Skeletal muscle satellite cell (primary cell): Measurements from ENCODE around the gene IL1RL2.

Experiments
- H3K27me3 ChIP-seq: 2 replicates; pipeline ENCODE4 v1.7.0; 2013; ENCODE audit warnings: low read length; ENCODE audit not compliant: control insufficient read depth, insufficient read depth
- H3K36me3 ChIP-seq: 2 replicates; pipeline ENCODE4 v1.7.0; 2013; ENCODE audit warnings: mild to moderate bottlenecking, control low read depth, low read length; ENCODE audit not compliant: insufficient read depth
- H3K4me1 ChIP-seq: 2 replicates; pipeline ENCODE4 v1.7.0; 2013; ENCODE audit warnings: low read length; ENCODE audit not compliant: control insufficient read depth, insufficient read depth
- H3K4me2 ChIP-seq: 2 replicates; pipeline ENCODE4 v1.7.0; 2013; ENCODE audit warnings: mild to moderate bottlenecking, low read length
- H3K4me3 ChIP-seq: 2 replicates; pipeline ENCODE4 v1.7.0; 2013; ENCODE audit warnings: low read length
- H3K9ac ChIP-seq: 2 replicates; pipeline ENCODE4 v1.7.0; 2013; ENCODE audit warnings: mild to moderate bottlenecking, low read depth, low read length, moderate library complexity
- H3K9me3 ChIP-seq: replicated peaks from 2 replicates; pipeline ENCODE4 v1.7.0; 2013; ENCODE audit warnings: mild to moderate bottlenecking, control low read depth, low read length

The IL1RL2 gene

DNA sequence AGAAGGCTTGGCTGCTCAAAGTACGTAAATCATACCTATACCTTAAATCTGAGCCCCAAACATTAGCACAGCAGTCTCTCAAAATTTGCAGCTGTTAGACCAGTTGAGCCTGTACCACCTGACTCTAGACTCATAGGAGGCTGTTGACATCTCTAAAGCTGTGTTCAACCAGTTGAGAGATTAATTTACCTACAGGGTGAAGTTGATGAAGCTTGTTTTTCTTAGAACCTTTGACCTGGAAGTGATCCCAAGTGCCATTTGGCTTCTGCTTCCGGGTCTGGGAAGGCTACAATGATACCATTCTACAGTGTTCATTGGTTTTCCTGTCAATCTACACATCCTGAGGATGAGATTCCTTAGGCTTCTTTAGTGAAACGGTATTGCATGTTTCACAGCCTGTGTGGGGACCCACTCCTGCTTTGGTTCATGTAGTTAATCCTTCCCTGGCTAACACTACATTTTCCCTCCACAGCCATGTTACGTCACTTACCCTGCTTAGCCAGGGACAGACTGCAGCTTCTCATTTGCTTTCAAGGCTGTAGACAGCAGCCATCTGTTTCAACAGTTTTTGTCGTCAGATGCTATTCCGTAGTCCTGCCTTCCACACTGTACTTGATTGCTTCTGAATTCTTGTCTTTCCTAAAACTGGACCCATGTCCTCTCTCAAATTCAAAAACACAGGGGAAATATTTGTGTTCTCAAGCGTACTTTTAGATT is 4.7 kb upstream of the IL1RL2 start:
- no peak overlapping the region for H3K9ac ChIP-seq
- peaks cover 24% of the 10 kb centered on the region for H3K36me3 ChIP-seq
- H3K4me3 ChIP-seq, result no peak overlapping the region
- no peaks in the 10 kb centered on the region for H3K9me3 ChIP-seq
- H3K27me3 ChIP-seq, result no peaks in the 10 kb centered on the region
- H3K4me2 ChIP-seq, result no peak overlapping the region
- peaks cover 29% of the 10 kb centered on the region for H3K4me1 ChIP-seq

DNA sequence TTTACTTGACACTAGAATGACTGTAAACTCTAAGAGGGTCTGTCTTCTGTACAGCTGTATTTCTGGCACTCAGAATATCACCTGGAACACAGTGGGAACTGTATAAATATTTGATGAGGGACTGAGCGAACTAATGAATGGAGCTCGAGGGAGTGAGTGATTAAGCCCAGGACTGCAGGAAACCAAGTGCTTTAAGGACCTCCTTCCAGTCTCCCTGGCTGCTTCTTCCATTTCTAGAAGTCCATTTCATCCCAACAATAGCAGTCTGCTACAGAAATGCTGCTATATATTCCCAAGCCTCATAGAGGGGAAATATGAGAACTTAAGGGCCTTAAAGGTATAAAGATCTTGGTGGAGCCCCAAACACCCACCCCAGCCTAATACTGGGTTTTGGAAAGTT is 2.8 kb upstream of the IL1RL2 start:
- H3K9me3 ChIP-seq, result no peaks in the 10 kb centered on the region
- H3K4me1 ChIP-seq, result peaks cover 39% of the 10 kb centered on the region
- H3K36me3 ChIP-seq, result peaks cover 6% of the 10 kb centered on the region

DNA sequence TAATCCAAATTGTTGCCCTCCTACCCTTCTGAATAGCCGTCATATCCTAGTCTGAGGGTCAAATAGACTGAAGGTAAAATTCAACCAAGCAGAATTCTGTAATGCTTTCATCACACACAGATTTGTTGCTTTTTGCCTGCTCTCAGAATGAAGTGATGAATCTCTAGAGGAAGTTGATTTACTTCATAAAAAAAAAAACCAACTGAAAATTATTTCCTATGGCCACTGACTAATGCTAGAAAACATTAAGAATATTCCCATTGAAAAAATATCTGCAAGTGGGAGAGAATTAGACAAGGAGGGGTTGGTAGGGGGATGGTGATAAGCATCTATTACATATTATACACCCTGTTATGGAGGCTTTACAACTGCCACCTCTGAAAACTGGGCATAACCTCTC is 2.3 kb upstream of the IL1RL2 start:
- H3K4me2 ChIP-seq, result no peak overlapping the region
- no peaks in the 10 kb centered on the region for H3K27me3 ChIP-seq
- H3K4me1 ChIP-seq, result peaks cover 39% of the 10 kb centered on the region
- peaks cover 2% of the 10 kb centered on the region for H3K36me3 ChIP-seq
- H3K4me3 ChIP-seq, result no peak overlapping the region
- H3K9ac ChIP-seq, result no peak overlapping the region
- no peaks in the 10 kb centered on the region for H3K9me3 ChIP-seq

More for the DNA sequence above, 2.8 kb upstream of the IL1RL2 start:
- H3K4me2 ChIP-seq, result no peak overlapping the region
- no peak overlapping the region for H3K9ac ChIP-seq
- H3K4me3 ChIP-seq, result no peak overlapping the region
- H3K27me3 ChIP-seq, result no peaks in the 10 kb centered on the region

DNA sequence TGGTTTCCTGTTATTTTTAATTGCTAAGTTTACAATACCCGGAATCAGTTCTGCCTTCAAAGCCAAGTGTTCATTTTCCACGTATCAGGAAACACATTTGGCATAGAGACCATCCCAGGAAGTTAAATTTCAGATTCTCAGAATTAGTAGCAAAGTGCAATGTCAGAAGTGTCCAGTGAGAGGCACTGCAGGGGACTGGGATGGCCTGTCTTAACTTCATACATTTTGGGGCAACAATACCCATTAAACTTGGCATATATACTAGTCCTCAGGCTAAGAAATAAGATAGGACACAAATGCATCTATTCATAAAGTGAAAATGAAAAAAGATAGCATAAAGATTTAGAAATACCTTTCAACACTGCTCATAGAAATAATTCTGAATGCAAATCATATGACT is 1.5 kb upstream of the IL1RL2 start:
- no peaks in the 10 kb centered on the region for H3K36me3 ChIP-seq
- H3K4me1 ChIP-seq, result peaks cover 39% of the 10 kb centered on the region
- no peaks in the 10 kb centered on the region for H3K27me3 ChIP-seq
- no peaks in the 10 kb centered on the region for H3K9me3 ChIP-seq
- H3K9ac ChIP-seq, result no peak overlapping the region
- H3K4me2 ChIP-seq, result no peak overlapping the region
- H3K4me3 ChIP-seq, result no peak overlapping the region

DNA sequence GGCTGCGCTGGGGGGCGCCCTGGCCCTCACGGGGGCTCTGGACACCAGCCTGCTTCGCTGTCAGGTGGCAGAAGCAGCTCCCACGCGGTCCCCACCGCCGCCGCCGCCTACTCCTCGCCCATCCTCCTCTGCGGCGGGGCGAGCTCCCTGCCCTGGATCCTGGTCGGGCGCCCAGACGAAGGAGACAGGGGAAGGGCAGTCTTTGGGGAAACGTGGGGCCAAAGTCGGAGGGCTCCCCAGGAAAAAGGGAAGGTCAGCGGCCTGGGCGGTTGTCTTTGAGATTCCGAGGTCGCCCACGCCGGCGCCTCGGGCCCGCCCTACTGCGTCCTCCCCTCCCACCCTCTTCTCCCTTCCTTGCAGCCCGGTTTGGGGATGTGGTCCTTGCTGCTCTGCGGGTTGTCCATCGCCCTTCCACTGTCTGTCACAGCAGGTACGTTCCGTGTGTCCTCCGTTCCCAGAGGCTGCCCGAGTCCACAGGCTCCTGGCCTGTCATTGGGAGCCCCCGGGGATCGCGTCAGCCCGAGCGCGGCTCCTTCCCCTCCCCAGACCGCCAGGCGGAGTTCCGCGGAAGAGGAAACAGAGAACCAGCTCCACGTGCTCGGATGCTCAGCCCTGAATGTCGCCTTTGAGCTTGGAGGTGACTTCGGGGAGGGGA is 800 bp downstream of the IL1RL2 start:
- H3K4me3 ChIP-seq, result peak overlapping the region; percentile 79
- no peaks in the 10 kb centered on the region for H3K9me3 ChIP-seq

DNA sequence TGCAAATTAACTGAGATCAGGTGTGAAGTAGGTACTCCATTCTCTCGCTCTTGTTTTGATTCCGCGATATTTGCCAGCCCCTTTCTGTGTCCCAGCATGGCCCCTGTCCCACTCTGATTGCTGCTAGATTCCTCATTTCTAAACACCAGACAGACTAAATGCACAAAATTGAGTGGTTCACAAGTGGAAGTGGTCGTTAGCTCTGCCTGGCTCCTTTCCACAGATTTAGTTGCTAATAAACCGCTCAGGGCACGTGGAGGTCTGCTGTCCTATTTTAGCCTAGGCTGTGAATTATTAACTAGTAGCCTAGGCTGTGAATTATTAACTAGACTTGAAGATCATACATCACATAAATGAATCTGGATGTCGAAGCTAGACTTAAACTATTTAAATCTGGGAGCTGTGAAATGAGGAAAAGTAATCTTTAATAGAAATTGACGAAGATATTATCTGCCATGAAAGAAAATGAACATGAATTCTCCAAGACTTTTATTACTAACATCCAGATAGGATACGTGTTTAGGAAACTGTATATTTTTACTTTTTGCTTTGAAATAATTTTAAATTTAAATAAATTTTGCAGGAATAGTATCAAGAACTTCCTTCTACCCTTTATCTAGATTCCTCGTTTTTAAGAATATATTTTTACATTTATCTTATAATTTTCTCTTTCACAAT is 3.7 kb downstream of the IL1RL2 start:
- Histone ChIP-seq H3K27me3 (no peaks in the 10 kb centered on the region), H3K4me1 (peaks cover 22% of the 10 kb centered on the region), H3K9me3 (no peaks in the 10 kb centered on the region), H3K4me3 (no peak overlapping the region), H3K4me2 (no peak overlapping the region), H3K9ac (no peak overlapping the region), H3K36me3 (no peaks in the 10 kb centered on the region)

More for the DNA sequence above, 800 bp downstream of the IL1RL2 start:
- no peaks in the 10 kb centered on the region for H3K36me3 ChIP-seq
- no peaks in the 10 kb centered on the region for H3K27me3 ChIP-seq
- H3K4me1 ChIP-seq, result peaks cover 26% of the 10 kb centered on the region
- H3K9ac ChIP-seq, result peak overlapping the region; percentile 83
- H3K4me2 ChIP-seq, result peak overlapping the region; percentile 99

DNA sequence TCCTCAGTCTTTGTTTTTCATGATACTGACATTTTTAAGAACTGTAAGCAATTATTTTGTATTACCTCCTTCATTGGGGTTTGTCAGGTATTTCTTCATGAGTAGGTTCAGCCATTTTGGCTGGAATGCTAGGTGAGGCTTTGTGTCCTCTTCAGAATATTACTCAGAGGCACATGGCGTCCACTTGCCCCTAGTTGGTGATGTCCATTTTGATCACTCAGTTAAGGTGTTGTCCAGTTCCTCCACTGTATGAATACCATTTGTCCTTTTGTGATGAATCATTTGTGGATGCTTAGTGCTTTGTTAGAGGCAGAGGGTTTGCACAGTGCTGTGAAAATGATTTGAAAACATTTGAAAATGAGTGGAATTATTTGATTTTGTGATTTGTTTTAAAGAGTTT is 4.7 kb downstream of the IL1RL2 start:
- H3K4me3 ChIP-seq, result no peak overlapping the region
- H3K36me3 ChIP-seq, result no peaks in the 10 kb centered on the region

DNA sequence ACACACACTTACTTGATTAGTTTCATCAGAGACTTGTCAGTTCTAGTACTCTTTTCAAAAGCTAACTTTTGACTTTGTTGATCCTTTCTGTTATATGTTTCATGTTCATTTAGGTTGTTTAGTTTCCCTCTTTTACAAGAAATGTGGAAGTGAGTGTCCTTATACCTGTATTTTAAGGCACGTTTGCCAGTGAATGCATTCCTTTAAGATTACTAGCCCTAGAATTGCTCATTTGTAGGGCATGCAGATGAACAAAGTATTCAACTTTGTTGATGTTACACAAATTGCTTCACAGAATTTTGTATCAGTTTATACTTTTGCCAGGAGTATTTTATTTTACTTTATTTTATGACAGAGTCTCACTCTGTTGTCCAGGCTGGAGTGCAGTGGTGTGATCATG is 6.3 kb downstream of the IL1RL2 start:
- no peak overlapping the region for H3K9ac ChIP-seq
- no peaks in the 10 kb centered on the region for H3K9me3 ChIP-seq
- H3K36me3 ChIP-seq, result no peaks in the 10 kb centered on the region
- peak overlapping the region; percentile 25 for H3K4me2 ChIP-seq
- H3K4me1 ChIP-seq, result peaks cover 9% of the 10 kb centered on the region
- H3K4me3 ChIP-seq, result no peak overlapping the region
- no peaks in the 10 kb centered on the region for H3K27me3 ChIP-seq

More for the DNA sequence above, 4.7 kb downstream of the IL1RL2 start:
- H3K9ac ChIP-seq, result no peak overlapping the region
- no peaks in the 10 kb centered on the region for H3K9me3 ChIP-seq
- H3K4me2 ChIP-seq, result no peak overlapping the region
- peaks cover 22% of the 10 kb centered on the region for H3K4me1 ChIP-seq
- H3K27me3 ChIP-seq, result no peaks in the 10 kb centered on the region

DNA sequence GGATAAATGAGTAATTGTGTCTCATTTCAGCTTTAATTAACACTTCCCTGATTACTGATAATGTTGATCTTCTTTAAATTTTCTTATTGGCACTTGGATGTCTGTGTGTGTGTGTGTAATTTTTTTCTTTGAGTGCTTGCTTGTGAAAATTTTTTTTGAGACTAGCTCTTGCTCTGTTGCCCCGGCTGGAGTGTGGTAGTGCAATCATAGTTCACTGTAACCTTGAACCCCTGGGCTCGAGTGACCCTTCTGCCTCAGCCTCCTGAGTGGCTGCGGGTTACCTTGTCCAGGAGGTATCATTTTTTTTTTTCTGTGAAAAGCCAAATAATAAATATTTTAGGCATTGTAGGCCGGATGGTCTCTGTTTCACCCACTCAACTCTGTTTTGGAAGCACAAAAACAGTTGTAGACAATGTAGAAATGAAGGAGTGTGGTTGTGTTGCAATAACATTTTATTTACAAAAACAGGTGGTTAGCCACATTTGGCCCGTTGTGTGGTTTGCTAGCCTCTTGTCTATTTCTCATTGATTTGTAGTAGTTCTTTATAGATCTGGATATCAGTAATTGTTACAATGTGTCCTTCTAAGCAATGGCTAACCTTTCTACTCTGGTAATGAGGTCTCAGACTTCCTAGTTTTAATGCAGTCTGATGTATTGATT is 7.9 kb downstream of the IL1RL2 start:
- Histone ChIP-seq H3K36me3 (no peaks in the 10 kb centered on the region), H3K9ac (no peak overlapping the region), H3K4me2 (no peak overlapping the region), H3K4me1 (peaks cover 9% of the 10 kb centered on the region), H3K4me3 (no peak overlapping the region), H3K9me3 (no peaks in the 10 kb centered on the region), H3K27me3 (no peaks in the 10 kb centered on the region)

DNA sequence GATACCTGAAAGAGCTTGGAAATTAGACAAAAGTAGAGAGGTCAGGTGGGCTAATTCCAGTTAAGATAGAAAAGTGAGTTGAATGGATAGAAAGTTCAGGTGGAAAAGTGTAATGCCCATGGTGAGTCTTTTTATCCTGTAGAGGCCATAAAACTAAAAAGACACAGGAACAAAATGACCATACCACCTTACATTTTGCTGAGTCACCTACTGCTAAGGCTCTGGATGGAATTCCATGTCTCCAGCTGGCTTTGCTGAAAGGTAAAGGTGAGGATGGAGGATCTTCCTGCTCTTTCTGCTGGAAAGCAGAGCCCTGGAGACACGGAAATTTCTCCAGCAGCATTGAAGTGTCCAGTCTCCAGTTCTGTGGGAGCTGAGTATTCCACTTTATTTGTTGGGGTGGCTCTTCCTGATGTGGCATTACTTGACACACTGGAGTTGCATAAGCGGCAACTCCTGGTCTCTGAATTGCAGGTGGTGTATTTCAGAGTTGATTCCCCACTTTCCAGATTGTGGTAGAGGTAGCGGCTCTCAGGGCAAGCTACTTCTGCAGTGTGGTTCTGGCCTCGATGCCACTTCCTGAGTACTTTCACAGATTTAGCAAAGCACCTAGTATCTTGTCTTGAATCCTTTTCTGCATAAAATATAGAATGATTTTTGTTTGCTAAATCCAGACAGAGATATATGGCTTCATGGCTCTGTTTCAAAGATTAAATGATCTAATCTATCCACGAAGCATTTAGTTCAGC is 10.7 kb downstream of the IL1RL2 start:
- Histone ChIP-seq H3K9ac (no peak overlapping the region), H3K9me3 (no peaks in the 10 kb centered on the region), H3K36me3 (no peaks in the 10 kb centered on the region), H3K27me3 (no peaks in the 10 kb centered on the region), H3K4me3 (no peak overlapping the region), H3K4me1 (peaks cover 9% of the 10 kb centered on the region), H3K4me2 (no peak overlapping the region)

DNA sequence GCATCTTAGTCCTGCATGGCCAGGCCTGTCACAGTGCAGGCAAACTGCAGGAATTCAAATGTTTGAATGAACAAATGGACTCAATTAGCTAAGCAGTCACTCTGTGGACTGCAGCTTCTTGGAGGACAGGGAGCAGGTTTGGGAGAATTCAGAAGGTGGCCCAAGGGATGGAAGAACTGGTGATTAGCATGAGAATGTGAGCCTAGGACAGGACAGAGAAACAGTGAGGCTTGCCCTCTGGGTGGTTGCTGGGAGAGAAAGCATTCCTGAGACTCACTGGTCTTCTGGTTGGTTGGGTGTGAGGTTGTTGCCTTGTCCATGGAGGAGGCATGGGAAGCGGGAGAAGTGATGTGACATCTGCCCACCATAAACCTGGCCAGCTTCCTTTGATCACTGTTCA is 13.7 kb downstream of the IL1RL2 start:
- no peaks in the 10 kb centered on the region for H3K36me3 ChIP-seq
- H3K27me3 ChIP-seq, result no peaks in the 10 kb centered on the region
- no peak overlapping the region for H3K9ac ChIP-seq
- H3K4me1 ChIP-seq, result no peaks in the 10 kb centered on the region
- no peaks in the 10 kb centered on the region for H3K9me3 ChIP-seq
- H3K4me3 ChIP-seq, result no peak overlapping the region
- no peak overlapping the region for H3K4me2 ChIP-seq
